Fibroblast of skin of right quadriceps (primary cell): ENCODE measurements around the gene RABGAP1L.
"Not testable (repeated sequence)": the region's sequence is repeated elsewhere in the genome, so short reads cannot be mapped to it uniquely, and the experiment has no call there.

Experiments used
- DNase-seq: peaks from one replicate; pipeline ENCODE4 v3.0.0-alpha.2; 2013

RABGAP1L gene

GRCh38 chr1:174686213-174686612 is 526.9 kb downstream of the RABGAP1L start:
- no peak for DNase-seq

- no peak for DNase-seq
These were observed 530.2 kb downstream of the RABGAP1L start for GRCh38 chr1:174689524-174689923.

GRCh38 chr1:174690266-174690665 is 530.9 kb downstream of the RABGAP1L start:
- DNase-seq: no peak

GRCh38 chr1:174692313-174692712 is 533.0 kb downstream of the RABGAP1L start:
- DNase-seq: peak; percentile 42

- DNase-seq: no peak
These were observed 533.8 kb downstream of the RABGAP1L start for GRCh38 chr1:174693085-174693484.

- DNase-seq: not testable (repeated sequence)
These were observed 534.2 kb downstream of the RABGAP1L start for GRCh38 chr1:174693539-174693938.

- DNase-seq: no peak
These were observed 536.9 kb downstream of the RABGAP1L start for GRCh38 chr1:174696026-174696821.

- no peak for DNase-seq
These were observed 541.0 kb downstream of the RABGAP1L start for GRCh38 chr1:174700314-174700713.

GRCh38 chr1:174700775-174701174 is 541.5 kb downstream of the RABGAP1L start:
- DNase-seq: peak; percentile 39

GRCh38 chr1:174701565-174701964 is 542.2 kb downstream of the RABGAP1L start:
- DNase-seq: no peak

GRCh38 chr1:174702011-174702410 is 542.7 kb downstream of the RABGAP1L start:
- no peak for DNase-seq

- no peak for DNase-seq
These were observed 544.0 kb downstream of the RABGAP1L start for GRCh38 chr1:174703309-174703708.

- DNase-seq: no peak
These were observed 545.0 kb downstream of the RABGAP1L start for GRCh38 chr1:174704300-174704699.

- no peak for DNase-seq
These were observed 551.8 kb downstream of the RABGAP1L start for GRCh38 chr1:174710868-174711845.

GRCh38 chr1:174711848-174712247 is 552.5 kb downstream of the RABGAP1L start:
- DNase-seq: not testable (repeated sequence)

GRCh38 chr1:174712541-174712940 is 553.2 kb downstream of the RABGAP1L start:
- no peak for DNase-seq

- no peak for DNase-seq
These were observed 554.5 kb downstream of the RABGAP1L start for GRCh38 chr1:174713796-174714195.

- DNase-seq: no peak
These were observed 559.9 kb downstream of the RABGAP1L start for GRCh38 chr1:174719194-174719593.

GRCh38 chr1:174720618-174721017 is 561.3 kb downstream of the RABGAP1L start:
- no peak for DNase-seq

GRCh38 chr1:174721246-174721645 is 561.9 kb downstream of the RABGAP1L start:
- DNase-seq: no peak

- no peak for DNase-seq
These were observed 564.5 kb downstream of the RABGAP1L start for GRCh38 chr1:174723816-174724215.

GRCh38 chr1:174724219-174724618 is 564.9 kb downstream of the RABGAP1L start:
- DNase-seq: no peak

GRCh38 chr1:174726167-174726879 is 567.0 kb downstream of the RABGAP1L start:
- peak; percentile 21 for DNase-seq
